ENCODE data around the gene SYNGR1.
"Not testable (repeated sequence)": the region's sequence is repeated elsewhere in the genome, so short reads cannot be mapped to it uniquely, and the experiment has no call there.

Gene SYNGR1

DNA sequence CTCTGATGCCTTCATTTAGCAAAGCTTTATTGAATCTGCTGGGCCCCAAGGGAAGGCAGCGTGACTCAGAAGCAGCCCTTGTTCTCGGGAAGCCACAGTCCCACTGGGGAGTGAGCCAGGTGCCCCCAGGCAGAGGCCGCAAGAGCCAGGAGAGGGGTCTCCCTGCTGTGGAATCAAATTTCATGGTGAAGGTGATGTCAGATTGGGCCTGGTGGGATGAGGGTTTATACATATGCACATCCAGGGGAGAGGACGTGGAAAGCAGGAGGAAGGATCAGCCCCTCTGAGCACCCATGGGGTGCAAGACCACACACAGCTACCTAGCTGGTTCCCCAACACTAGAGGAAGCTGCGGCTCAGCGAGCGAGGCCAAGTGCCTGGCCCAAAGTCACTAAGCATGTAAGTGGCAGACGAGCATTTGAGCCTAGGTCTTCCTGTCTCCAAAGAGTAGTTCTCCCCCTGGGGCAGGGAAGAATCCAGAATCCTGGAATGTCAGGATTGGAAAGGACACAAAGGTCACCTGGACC is 2.0 kb downstream of the SYNGR1 start:
- DNase-seq: no peak

DNA sequence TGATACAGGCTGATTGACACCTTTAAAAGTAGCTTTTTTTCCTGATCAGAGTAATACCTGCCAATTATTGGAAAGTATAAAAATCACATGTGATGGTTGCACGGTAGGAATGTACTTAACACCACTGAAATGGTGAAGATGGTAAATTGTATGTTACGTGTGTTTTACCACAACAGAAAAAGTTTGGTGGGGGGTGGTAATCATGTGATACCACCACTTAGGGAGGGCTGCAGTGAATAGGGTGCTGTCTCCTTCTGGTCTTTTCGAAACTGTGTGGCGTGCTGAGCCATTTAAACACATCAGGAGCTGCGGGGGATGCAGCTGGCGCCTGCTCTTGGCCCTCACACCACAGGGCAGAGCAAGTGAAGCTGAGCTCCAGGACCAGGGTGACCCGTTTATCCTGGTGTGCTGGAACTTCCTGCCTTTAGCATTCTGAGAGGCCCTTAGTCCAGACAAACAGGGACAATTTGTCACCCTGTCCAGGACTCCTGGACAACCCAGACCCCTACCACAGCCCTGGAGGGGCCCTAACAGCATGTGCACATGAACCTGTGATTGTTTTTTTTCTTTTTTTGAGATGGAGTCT is 2.6 kb downstream of the SYNGR1 start:
- no peak for DNase-seq

DNA sequence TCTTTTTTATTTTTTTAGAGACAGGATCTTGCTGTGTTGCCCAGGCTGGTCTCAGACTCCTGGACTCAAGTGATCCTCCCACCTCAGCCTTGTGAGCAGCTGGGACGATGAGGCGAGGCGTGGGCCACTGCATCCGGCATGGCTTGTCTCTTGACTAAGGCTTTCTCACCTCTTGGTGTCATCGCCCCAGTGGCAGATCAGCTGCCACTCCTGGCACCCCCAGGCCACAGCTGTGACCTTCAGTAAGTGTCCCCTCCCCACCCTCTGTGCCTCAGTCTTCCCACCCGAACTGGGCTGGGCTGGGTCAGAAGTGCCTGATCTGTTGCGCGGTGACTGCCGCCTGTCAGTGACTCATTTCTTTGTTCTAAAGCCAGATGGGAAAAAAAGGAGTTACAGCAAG is 3.6 kb downstream of the SYNGR1 start:
- no peak for DNase-seq

DNA sequence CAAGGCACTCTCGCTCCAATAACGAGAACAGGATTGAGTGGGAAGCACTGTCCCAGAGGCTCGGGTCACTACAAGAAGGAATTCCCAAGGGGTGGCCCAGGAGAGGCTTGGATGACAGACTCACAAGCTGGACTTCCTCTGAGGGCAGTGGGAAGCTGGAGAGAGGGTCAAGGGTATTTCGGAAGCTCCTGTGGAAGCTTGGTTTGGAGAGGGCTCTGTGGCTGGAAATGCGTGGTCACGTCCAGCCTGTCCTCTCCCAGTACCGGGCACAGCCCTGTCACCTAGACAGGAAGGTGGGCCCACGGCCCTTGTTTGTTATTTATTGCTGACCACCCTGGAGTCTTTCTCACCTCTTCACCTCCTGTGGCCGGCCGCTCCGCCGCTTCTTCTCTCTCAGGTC is 5.3 kb downstream of the SYNGR1 start:
- no peak for DNase-seq

DNA sequence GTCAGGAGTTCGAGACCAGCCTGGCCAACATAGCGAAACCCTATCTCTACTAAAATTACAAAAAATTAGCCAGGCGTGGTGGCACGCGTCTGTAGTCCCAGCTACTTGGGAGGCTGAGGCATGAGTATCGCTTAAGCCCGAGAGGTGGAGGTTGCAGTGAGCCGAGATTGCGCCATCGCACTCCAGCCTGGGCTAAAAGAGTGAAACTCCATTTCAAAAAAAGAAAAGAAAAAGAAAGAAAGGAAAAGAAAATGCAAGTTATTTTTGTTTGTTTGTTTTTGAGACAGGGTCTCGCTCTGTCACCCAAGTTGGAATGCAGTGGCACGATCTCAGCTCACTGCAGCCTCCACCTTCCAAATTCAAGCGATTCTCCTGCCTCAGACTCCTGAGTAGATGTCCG is 6.0 kb downstream of the SYNGR1 start:
- not testable (repeated sequence) for DNase-seq

DNA sequence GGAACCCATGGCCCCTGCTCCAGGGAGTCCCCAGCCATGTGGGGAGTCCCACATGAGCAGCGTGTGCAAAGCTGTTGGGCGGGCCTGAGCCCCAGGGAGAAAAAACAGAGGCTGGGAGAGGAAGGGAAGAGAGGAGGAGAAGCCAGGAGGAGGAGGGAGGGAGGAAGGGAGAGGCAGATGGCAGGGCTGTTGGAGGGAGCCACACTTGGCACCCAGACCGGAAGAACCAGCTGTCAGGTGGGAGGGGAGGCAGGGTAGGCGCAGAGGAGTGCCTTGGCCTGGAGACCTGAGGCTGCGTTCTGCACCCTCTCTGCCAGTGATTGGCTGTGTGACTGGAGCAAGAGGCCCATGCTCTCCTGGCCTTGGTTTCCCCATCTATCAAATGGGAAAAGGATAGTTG is 6.7 kb downstream of the SYNGR1 start:
- peak; percentile 99 for DNase-seq

DNA sequence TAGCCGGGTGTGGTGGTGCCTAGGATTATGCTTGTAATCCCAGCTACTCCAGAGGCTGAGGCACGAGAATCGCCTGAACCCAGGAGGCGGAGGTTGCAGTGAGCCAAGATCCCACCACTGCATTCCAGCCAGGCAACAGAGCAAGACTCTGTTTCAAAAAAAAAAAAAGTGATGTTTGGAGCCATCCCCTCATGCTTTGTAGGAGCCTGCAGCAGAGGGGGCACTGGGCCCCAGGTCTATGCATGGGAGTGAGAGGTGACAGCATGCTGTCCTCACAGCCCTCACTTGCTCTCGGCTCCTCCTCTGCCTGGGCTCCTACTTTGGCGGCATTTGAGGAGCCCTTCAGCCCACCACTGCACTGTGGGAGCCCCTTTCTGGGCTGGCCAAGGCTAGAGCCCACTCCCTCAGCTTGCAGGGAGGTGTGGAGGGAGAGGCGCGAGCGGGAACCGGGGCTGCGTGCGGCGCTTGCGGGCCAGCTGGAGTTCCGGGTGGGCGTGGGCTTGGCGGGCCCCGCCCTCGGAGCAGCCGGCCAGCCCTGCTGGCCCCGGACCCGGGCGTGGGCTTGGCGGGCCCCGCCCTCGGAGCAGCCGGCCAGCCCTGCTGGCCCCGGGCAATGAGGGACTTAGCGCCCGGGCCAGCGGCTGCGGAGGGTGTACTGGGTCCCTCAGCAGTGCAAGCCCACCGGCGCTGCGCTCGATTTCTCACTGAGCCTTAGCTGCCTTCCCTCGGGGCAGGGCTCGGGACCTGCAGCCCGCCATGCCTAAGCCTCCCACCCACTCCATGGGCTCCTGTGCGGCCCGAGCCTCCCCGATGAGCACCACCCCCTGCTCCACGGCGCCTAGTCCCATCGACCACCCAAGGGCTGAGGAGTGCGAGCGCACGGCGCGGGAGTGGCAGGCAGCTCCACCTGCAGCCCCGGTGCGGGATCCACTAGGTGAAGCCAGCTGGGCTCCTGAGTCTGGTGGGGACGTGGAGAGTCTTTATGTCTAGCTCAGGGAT is 7.6 kb downstream of the SYNGR1 start:
- not testable (repeated sequence) for DNase-seq

DNA sequence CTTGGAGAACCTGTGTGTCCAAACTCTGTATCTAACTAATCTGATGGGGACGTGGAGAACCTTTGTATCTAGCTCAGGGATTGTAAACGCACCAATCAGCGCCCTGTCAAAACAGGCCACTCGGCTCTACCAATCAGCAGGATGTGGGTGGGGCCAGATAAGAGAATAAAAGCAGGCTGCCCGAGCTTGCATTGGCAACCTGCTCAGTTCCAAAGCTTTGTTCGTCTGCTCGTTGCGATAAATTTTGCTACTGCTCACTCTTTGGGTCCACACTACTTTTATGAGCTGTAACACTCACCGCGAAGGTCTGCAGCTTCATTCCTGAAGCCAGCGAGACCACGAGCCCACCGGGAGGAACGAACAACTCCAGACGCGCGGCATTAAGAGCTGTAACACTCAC is 8.4 kb downstream of the SYNGR1 start:
- not testable (repeated sequence) for DNase-seq

DNA sequence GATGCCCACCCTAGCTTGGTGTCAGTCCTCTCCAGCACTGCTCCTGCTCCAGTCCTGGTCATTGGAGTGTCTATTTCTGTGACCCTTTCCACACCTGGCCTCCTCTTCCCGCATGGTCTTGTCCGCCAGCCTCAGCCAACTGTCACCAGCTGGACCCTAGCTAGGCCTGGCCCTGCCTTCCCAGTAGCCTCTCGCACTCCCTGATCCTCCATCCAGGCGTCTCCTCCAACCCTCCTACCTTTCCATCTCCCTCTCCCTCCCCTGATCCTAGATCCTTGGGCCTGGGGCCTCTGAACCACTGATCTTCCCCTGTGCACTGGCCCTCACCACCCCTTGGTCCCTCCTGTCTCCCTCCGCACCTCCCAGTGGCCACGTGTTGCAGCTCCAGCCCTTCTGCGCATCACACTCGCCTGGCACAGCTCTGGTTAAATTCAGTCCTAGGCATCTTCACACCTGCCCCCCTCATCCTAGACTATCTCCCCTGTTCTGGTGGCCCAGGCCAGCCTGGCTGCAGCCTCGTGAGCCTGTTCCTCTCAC is 9.9 kb downstream of the SYNGR1 start:
- DNase-seq: no peak

DNA sequence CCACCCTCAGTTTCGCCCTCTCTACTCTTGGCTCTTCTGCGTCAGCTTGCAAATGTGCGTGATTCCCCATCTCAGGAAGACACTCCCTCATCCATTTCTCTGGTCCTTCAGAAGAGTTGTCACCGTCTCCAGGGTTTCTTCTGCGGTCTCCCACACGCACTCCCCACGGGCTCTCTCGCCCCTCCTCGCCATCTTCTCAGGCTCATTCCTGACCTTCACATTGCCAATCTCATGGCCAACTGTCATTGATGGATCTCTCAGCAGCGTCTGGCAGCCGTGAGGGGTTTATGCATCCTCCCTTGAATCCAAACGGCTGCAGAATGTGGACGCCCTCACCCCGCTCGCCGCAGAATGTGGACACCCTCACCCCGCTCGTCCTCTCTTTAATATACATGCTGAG is 10.5 kb downstream of the SYNGR1 start:
- no peak for DNase-seq

DNA sequence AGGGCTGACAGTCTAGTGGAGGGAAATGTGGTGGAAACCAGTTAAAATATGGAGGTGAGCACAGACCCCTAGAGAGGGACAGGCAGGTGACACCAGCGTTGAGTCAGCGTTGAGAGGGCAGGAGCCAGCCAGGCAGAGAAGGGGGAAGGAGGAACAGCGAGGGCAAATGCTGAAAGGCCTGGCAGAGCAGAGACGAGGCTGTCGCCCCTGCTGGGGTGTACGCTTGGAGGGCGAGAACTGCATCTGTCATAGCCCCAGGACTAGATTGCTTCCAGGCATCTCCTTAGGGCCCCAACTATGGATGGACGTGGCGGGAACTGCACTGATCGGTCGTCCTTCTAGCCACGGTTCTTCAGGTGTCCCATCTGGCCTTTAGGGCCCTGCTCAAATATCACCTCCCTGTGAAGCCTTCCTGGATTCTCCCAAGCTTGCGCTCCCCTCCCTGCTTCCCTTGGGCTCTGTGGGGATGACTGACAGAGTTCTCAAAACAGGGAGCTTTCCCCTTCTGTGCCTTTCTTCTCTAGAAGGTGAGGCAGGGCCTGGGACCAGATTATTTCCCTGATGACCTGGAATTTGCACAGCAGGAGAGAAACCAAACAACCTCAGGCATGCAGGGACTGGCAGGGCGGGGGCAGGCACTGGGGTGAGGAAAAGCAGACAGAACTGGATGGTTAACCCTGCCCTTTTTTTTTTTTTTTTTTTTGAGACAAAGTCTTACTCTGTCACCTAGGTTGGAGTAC is 11.1 kb downstream of the SYNGR1 start:
- peak; percentile 60 for DNase-seq

DNA sequence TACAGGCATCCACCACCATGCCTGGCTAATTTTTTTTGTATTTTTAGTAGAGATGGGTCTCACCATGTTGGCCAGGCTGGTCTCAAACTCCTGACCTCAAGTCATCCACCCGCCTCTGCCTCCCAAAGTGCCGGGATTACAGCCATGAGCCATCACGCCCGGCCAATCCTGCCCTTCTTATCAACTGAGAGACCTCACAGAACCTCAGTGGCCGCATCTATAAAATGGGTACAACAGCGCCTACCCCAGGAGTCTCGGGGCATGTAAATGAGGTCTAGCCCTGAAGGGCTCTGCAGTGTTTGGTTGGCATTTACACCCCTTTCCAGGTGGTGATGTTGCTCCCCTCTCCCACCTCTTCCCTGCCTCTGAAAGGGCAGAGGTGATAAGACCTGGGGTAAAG is 11.7 kb downstream of the SYNGR1 start:
- no peak for DNase-seq

DNA sequence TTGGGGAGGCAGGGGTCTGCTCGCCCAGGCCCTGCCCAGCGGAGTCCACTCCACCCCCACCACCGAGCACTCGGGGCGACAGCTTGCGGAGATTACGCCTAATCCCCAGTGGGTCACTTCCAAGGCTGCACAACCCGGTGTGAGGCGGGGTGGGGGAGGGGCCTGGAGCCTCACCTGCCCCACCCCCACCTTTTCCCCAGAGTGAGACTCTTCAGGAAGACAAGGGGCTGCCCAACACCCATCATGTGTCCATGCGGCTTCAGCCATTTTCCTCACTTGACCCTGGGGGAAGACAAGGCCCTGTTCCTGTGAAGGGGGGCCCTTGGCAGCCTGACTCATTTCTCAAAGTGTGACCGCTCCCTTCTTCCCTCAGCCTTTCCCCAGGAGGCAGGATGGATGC is 12.5 kb downstream of the SYNGR1 start:
- no peak for DNase-seq

DNA sequence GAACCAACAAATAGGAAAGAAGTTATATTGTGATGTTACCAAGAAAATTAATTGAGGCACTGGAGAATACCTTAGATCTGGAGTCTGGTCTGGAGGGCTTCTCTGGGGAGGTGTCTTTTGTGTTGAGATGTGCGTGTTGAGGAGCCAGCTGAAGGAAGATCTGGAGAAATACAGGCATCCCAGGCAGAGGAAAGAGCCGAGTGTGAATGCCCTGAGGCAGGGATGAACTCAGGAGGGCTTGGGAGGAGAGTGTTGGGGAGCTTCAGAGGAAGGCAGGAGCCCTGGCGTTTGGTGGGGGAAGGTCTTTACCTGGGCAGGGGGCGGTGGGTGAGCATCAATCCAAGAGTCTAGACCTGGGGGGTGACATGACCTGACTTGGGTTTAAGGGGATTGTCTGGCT is 13.1 kb downstream of the SYNGR1 start:
- DNase-seq: no peak

DNA sequence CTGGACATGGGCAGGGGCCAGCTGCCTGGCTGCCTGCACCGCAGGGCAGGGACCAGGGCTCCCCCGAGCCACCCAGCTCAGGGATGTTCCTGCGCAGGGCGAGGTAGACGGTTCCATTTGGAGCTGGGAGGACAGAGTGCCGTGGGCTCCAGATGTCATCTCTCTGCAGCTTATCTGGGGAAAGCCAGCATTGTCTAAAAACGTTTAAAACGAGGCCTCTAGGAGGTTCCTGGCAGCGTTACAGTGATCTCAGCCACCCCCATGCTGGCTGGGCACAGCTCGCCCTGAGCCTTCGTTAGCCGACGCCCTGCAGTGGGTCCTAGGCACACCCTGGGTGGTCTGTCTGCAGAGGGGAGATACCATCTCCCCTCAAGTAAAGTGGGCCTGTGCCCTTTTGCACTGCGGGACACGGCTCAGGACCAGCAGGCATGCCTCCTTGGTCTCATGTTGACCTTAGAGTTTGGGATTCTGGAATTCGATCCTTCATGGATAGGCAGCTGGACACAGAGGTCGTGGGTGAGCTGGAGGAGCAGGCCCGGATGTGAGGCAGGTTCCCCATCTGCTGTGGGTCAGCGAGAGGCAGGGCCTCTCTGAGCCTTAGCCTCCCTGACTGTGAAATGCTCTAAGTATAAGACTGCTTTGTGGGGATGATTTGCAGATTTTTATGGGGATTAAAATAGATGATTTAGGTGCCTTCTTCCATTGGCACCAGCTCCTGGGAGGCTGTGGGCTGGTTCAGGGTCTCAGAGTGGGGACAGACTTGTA is 14.1 kb downstream of the SYNGR1 start:
- peak; percentile 75 for DNase-seq

DNA sequence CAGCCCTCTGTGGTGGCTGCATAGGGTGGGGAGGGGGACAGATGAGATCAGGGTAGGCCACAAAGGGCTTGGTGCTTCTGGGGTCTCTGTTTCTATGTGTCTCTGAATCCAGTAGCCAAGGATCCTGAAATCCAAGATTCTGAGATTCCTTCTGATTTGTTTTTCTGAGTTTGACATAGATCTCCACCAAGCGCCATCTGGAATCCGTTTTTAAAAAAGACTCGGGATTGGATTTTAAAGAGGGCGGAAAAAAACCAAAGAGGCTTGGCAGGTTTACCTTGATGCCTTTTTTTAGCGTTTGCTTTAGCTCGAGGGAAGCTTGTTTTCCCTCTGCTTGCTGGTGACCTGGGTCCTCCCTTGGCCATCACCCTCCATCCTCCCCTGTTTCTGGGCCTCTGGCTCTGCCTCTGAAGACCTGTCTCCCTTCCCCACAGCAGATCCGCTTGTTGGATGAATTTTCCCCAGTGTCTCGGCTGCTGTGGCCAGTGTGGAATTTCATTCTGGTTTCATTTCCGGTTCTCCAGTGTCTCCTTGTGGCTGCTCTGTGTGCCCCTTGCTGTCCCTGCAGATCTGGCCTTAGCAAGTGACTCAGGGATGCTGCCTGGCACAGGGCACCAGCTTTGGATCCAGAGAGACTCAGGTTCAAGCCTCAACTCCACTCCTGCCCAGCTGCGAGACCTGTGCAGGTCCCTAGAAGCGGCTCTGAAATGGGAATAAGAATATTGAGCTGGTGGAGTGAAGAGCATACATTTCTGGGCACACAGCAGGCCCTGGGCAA is 15.1 kb downstream of the SYNGR1 start:
- DNase-seq: no peak

DNA sequence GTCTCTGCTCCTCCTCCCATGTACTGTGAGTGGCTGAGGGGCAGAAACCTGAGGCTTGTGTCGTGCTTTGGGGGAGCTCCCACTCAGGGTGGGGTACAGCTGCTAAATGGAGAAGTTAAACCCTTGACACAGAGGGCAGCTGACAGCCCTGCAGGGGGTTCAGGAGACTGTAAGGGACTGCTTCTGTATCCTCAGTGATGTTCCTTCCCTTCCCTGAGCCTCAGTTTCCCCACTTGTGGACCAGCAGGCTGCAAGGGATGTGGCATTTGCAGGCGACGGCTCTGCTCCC is 15.6 kb downstream of the SYNGR1 start:
- DNase-seq: no peak

DNA sequence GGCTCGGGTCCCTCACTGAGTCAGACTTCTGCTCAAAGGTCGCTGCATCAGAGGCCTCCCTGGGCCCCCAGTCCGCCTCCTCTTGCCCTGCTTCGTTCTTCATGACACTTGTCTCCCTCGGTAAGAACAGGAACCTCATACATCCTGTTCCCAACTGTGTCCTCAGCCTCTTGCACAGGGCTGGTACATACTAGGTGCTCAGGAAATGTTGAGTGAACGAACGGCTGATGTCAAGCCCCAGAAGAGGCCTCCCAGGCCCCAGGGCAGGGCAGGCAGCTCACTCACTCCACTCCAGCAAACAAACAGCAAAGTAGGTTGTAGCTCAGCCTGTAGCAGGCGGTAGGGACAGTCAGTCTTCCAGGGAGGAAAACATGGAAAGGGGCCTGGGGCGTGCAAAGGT is 17.2 kb downstream of the SYNGR1 start:
- DNase-seq: no peak

DNA sequence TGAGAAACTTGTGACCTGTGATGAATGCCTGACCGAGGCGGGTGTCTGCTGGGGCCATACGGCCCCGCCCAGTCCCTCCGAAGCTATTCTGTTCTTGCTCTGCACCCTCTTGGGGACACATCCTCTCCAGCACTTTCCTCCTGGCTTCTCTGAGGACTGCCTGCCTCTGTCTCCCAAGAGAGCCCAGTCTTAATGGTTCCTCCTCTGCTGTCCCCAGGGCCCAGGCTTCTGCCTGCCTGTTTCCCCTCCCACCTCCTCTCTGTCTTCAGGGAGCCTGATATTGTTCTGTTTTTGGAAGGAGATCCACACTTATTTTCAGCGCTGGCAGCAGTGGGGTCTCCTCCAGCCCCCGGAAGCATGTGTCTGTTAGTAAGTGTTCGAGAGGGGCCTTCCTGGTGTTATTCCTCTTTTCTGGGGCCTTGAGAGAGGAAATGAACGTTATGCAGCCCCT is 18.7 kb downstream of the SYNGR1 start:
- DNase-seq: no peak

DNA sequence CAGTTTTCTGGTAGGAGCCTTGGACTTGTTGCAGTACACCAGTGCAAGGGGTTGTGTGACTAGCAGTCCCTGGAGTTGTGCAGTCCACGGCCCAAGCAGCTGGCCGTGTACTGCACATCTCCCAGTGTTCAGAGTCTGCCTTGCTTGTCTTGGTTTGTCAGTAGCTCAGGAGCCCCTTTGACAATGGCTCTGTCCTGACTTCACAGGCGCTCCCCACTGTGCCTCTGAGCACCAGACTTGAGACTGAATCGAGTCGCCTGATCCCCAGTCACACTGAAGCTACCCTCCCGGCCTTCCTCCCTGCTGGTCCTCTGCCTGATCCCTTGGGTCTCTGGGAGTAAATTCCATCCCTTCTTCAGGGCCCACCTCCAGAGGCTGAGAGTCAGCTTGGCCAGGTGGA is 19.4 kb downstream of the SYNGR1 start:
- no peak for DNase-seq

DNA sequence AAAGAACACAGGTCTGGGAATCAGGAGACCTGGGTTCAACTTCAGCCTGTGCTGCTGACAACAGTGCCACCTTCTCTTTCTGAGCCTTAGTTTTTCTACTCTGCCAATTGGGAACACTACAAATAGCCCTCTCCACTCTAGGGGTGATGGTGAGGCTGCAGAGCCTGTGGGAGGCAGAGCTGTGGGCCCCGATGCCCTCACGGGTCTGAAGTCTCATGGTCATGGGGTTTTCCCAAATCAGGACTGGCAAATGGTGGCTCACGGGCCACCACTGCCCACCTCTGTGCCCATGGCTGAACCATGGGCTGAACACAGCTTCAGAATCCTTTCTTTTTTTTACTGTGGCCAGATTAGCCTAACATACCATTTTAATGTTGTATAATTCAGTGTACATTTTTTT is 19.8 kb downstream of the SYNGR1 start:
- no peak for DNase-seq

DNA sequence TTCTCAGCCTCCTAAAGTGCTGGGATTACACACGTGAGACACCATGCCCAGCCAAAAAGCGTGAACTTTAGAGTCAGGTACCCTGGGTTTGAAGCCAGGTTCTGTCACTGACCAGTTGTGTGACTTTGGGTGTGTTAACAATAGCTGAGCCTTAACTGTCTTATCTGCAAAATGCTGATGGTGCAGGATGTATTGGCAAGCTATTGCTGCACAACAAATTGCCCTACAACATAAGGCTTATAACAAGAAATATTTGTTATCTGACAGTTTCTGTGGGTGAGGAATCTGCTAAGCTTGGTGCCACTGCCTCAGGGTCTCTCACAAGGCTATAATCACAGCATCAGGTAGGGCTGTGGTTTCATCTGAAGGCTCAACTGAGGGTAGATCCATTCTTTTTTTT is 21.9 kb downstream of the SYNGR1 start:
- DNase-seq: no peak
